D721Med (cell line): Measurements from ENCODE around the gene SIGLEC12.

Experiments
- DNase-seq: peaks from one replicate; pipeline ENCODE4 v3.0.0; 2011; ENCODE audit warnings: low spot score; ENCODE audit not compliant: insufficient read length
- FAIRE-seq: peaks from 2 replicates; lab custom pipeline; 2011; peaks lifted over from hg19 to GRCh38; lab: Jason Lieb, UNC
- TF ChIP-seq, protein P1 (sequence below): IDR thresholded peaks from 2 replicates; pipeline ENCODE4 v1.5.1; 2012; ENCODE audit warnings: mild to moderate bottlenecking, control low read depth; ENCODE audit not compliant: insufficient read depth; ENCODE audit errors: missing control alignments

SIGLEC12 gene

DNA sequence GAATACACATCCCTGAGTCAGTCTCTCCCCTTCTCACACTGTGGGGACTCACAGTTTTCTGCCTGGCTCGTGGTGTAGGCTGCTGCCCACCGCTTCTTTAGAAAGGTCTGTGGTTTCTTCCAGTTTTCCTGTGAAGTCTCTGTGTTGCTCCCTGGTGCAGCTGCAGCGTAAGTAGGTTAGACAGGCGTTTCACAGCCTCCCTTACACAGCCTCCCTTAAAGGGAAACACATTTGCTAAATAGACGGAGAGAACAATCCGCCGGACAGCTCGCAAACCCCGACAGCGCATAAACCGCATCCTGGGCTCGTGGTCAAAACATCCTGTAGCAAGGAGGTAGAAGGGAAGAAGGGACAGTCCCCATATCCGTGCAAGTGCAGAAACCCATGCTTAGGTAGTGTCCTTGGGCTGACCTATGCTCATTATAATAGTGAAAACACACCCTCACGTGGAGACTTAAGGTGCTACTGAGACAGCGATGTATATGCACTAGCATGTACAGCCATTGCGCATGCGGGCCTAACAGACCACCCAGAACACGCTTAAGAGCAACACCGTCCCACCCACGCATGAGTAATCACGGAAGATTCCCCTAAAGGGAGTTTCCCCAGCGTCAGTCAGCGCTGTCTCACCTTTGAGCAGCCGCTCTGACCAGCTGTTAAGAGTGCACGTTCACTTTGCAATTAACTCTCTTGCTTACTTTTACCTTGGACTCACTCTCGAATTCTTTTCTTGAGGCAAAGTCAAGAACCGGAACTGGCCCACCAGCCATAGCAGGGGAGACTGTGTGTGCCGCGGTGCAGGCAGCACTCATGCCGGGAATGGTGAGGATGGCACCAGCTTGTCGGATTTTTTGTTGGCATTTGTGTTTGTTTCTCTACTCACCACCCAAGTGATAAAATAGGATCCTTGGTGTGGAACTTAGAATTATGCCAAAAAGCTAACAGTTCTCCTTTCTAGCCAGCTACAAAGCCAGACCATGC, 59.9 kb downstream of the SIGLEC12 start:
- TF ChIP-seq, protein P1, sequence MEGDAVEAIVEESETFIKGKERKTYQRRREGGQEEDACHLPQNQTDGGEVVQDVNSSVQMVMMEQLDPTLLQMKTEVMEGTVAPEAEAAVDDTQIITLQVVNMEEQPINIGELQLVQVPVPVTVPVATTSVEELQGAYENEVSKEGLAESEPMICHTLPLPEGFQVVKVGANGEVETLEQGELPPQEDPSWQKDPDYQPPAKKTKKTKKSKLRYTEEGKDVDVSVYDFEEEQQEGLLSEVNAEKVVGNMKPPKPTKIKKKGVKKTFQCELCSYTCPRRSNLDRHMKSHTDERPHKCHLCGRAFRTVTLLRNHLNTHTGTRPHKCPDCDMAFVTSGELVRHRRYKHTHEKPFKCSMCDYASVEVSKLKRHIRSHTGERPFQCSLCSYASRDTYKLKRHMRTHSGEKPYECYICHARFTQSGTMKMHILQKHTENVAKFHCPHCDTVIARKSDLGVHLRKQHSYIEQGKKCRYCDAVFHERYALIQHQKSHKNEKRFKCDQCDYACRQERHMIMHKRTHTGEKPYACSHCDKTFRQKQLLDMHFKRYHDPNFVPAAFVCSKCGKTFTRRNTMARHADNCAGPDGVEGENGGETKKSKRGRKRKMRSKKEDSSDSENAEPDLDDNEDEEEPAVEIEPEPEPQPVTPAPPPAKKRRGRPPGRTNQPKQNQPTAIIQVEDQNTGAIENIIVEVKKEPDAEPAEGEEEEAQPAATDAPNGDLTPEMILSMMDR, result no peak
- no peak for DNase-seq
- no peak for FAIRE-seq
